Neural progenitor cell (in vitro differentiated cells): Measurements from ENCODE around the gene NUSAP1. TPM values are rescaled to one million over a fixed set of nuclear protein-coding genes. Genes with fewer than 3 reads are reported as not detected.
"Not testable (repeated sequence)": the region's sequence is repeated elsewhere in the genome, so short reads cannot be mapped to it uniquely, and the experiment has no call there.

Experiments used
- DNase-seq: peaks from one replicate; pipeline ENCODE4 v3.0.0-alpha.2; 2016; ENCODE audit warnings: low spot score
- H2AFZ ChIP-seq: fragments of 200-600 bp; sonication (generic); replicated peaks from 2 replicates; pipeline ENCODE4 v1.6.1; 2016; ENCODE audit warnings: antibody characterized with exemption
- H3F3A ChIP-seq: fragments of 200-600 bp; sonication (generic); 2 replicates; pipeline ENCODE4 v1.6.1; 2016; ENCODE audit warnings: antibody characterized with exemption, low read depth
- H3K27ac ChIP-seq: fragments of 200-600 bp; sonication (generic); 2 replicates; pipeline ENCODE4 v1.5.1; 2016; ENCODE audit warnings: mild to moderate bottlenecking
- H3K27me3 ChIP-seq: fragments of 200-600 bp; sonication (generic); 2 replicates; pipeline ENCODE4 v1.6.1; 2016; ENCODE audit warnings: mild to moderate bottlenecking, moderate library complexity
- H3K36me3 ChIP-seq: fragments of 200-600 bp; sonication (generic); 2 replicates; pipeline ENCODE4 v1.5.1; 2016
- H3K4me1 ChIP-seq: fragments of 200-600 bp; sonication (generic); 2 replicates; pipeline ENCODE4 v1.6.1; 2016; ENCODE audit warnings: mixed run types
- H3K4me2 ChIP-seq: fragments of 200-600 bp; sonication (generic); 2 replicates; pipeline ENCODE4 v1.6.1; 2016
- H3K4me3 ChIP-seq: fragments of 200-600 bp; sonication (generic); 2 replicates; pipeline ENCODE4 v1.5.1; 2016
- H3K79me2 ChIP-seq: fragments of 200-600 bp; sonication (generic); 2 replicates; pipeline ENCODE4 v1.6.1; 2016; ENCODE audit warnings: low read depth
- H3K9ac ChIP-seq: fragments of 200-600 bp; sonication (generic); 2 replicates; pipeline ENCODE4 v1.6.1; 2016
- H3K9me3 ChIP-seq: fragments of 200-600 bp; sonication (generic); 2 replicates; pipeline ENCODE4 v1.5.1; 2016; ENCODE audit warnings: low read depth
- H4K20me1 ChIP-seq: fragments of 200-600 bp; sonication (generic); 2 replicates; pipeline ENCODE4 v1.6.1; 2016; ENCODE audit warnings: low read depth
- H3K27ac Mint-ChIP-seq: 3 replicates; pipeline ENCODE4 v1.8.0; 2021; ENCODE audit warnings: mixed read lengths
- H3K27me3 Mint-ChIP-seq: 2 replicates; pipeline ENCODE4 v1.8.0; 2022; ENCODE audit warnings: low read depth, mild to moderate bottlenecking, inconsistent platforms, moderate library complexity, mixed read lengths; ENCODE audit not compliant: insufficient read depth
- H3K36me3 Mint-ChIP-seq: 3 replicates; pipeline ENCODE4 v1.8.0; 2021; ENCODE audit warnings: mixed read lengths
- H3K4me1 Mint-ChIP-seq: 3 replicates; pipeline ENCODE4 v1.8.0; 2021; ENCODE audit warnings: mixed read lengths
- H3K4me3 Mint-ChIP-seq: 3 replicates; pipeline ENCODE4 v1.8.0; 2021; ENCODE audit warnings: mild to moderate bottlenecking, moderate library complexity, mixed read lengths
- H3K9me3 Mint-ChIP-seq: 3 replicates; pipeline ENCODE4 v1.8.0; 2020; ENCODE audit warnings: mixed read lengths
- EZH2 ChIP-seq: fragments of 200-600 bp; sonication (generic); IDR thresholded peaks from 2 replicates; pipeline ENCODE4 v1.6.1; 2017; ENCODE audit warnings: antibody characterized with exemption, mild to moderate bottlenecking, moderate library complexity
- EZH2phosphoT487 ChIP-seq: fragments of 200-600 bp; sonication (generic); IDR thresholded peaks from 2 replicates; pipeline ENCODE4 v1.6.1; 2017; ENCODE audit warnings: antibody characterized with exemption
- total RNA-seq: library from RNA; depleted of rRNA; stranded (reverse); fragments of >200 nt; gene quantifications from 2 replicates; pipeline ENCODE4 v1.2.3, GENCODE V29; 2015; ENCODE audit warnings: low replicate concordance
- TF ChIP-seq, protein P1 (sequence below): fragments of 200-600 bp; sonication (generic); IDR thresholded peaks from 2 replicates; pipeline ENCODE4 v1.5.1; 2017; ENCODE audit warnings: antibody characterized with exemption, mild to moderate bottlenecking

The NUSAP1 gene
- total RNA-seq, 1 donor from 2014 or later = 525 TPM

DNA sequence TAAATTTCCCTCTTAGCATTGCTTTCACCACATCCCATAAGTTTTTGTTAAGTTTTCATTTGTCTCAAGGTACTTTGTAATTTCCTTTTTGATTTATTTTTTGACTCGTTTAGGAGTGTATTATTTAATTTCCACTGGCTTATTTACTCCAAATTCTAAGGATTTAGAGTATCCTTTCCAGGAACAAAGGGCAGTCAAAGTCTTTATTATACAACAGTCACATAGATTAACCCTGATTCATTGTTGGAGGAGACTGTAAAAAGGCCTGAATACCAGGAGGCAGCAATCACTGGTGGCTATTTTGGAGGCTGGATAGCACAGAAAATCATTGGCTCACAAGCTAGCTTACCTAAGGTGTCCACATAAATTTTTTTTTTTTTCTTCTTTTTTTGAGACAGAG lies 40.2 kb upstream of the NUSAP1 start:
- Histone ChIP-seq H3K27ac (peak overlapping the region; percentile 62), H3K4me1 (no peaks in the 10 kb centered on the region), H3K9me3 (no peaks in the 10 kb centered on the region), H3K27me3 (no peaks in the 10 kb centered on the region), H3K4me3 (no peak overlapping the region), H3F3A (peaks cover 17% of the 10 kb centered on the region), H3K79me2 (peaks cover 52% of the 10 kb centered on the region), H3K36me3 (peaks cover 13% of the 10 kb centered on the region), H3K4me2 (no peak overlapping the region), H2AFZ (no peak overlapping the region), H4K20me1 (peaks cover 41% of the 10 kb centered on the region), H3K9ac (no peak overlapping the region)
- Mint-ChIP-seq H3K36me3 (peaks cover 18% of the 10 kb centered on the region), H3K9me3 (no peaks in the 10 kb centered on the region), H3K4me1 (peaks cover under 1% of the 10 kb centered on the region), H3K27me3 (no peaks in the 10 kb centered on the region), H3K4me3 (no peak overlapping the region), H3K27ac (no peak overlapping the region)
- DNase-seq = peak; percentile 5
- TF ChIP-seq EZH2phosphoT487 (no peak), EZH2 (no peak)
- TF ChIP-seq, protein P1, sequence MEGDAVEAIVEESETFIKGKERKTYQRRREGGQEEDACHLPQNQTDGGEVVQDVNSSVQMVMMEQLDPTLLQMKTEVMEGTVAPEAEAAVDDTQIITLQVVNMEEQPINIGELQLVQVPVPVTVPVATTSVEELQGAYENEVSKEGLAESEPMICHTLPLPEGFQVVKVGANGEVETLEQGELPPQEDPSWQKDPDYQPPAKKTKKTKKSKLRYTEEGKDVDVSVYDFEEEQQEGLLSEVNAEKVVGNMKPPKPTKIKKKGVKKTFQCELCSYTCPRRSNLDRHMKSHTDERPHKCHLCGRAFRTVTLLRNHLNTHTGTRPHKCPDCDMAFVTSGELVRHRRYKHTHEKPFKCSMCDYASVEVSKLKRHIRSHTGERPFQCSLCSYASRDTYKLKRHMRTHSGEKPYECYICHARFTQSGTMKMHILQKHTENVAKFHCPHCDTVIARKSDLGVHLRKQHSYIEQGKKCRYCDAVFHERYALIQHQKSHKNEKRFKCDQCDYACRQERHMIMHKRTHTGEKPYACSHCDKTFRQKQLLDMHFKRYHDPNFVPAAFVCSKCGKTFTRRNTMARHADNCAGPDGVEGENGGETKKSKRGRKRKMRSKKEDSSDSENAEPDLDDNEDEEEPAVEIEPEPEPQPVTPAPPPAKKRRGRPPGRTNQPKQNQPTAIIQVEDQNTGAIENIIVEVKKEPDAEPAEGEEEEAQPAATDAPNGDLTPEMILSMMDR = no peak

- H3K27ac Mint-ChIP-seq, H3K27ac ChIP-seq: not testable (repeated sequence)
Measured at GRCh38 chr15:41301139-41301538, 31.5 kb upstream of the NUSAP1 start.

GRCh38 chr15:41301587-41301986 lies 31.1 kb upstream of the NUSAP1 start:
- Histone ChIP-seq H2AFZ (no peak overlapping the region), H3F3A (peaks cover 7% of the 10 kb centered on the region), H4K20me1 (peaks cover 9% of the 10 kb centered on the region), H3K36me3 (peaks cover 20% of the 10 kb centered on the region), H3K4me1 (peaks cover 5% of the 10 kb centered on the region), H3K4me2 (no peak overlapping the region), H3K9me3 (no peaks in the 10 kb centered on the region), H3K9ac (no peak overlapping the region), H3K4me3 (no peak overlapping the region), H3K79me2 (peaks cover 5% of the 10 kb centered on the region), H3K27ac (no peak overlapping the region), H3K27me3 (no peaks in the 10 kb centered on the region)
- Mint-ChIP-seq H3K4me1 (no peaks in the 10 kb centered on the region), H3K4me3 (no peak overlapping the region), H3K27me3 (peaks cover 2% of the 10 kb centered on the region), H3K36me3 (peaks cover 17% of the 10 kb centered on the region), H3K9me3 (no peaks in the 10 kb centered on the region), H3K27ac (no peak overlapping the region)
- TF ChIP-seq, protein P1 = no peak
- no peak for TF ChIP-seq EZH2phosphoT487
- TF ChIP-seq EZH2 = no peak
- no peak for DNase-seq

More at GRCh38 chr15:41301139-41301538, 31.5 kb upstream of the NUSAP1 start:
- not testable (repeated sequence) for H4K20me1 ChIP-seq, H3K9me3 ChIP-seq, DNase-seq, H3K9ac ChIP-seq, H3K79me2 ChIP-seq, H3K4me3 ChIP-seq, H3K4me2 ChIP-seq, H3K4me1 Mint-ChIP-seq, H3K27me3 Mint-ChIP-seq, H2AFZ ChIP-seq, H3K4me1 ChIP-seq, H3K27me3 ChIP-seq, H3K4me3 Mint-ChIP-seq, H3F3A ChIP-seq, H3K9me3 Mint-ChIP-seq
- peaks cover 22% of the 10 kb centered on the region for H3K36me3 ChIP-seq
- peaks cover 17% of the 10 kb centered on the region for H3K36me3 Mint-ChIP-seq

- Mint-ChIP-seq H3K27ac (no peak overlapping the region), H3K9me3 (no peaks in the 10 kb centered on the region), H3K27me3 (peaks cover 2% of the 10 kb centered on the region), H3K36me3 (peaks cover 14% of the 10 kb centered on the region), H3K4me1 (no peaks in the 10 kb centered on the region), H3K4me3 (no peak overlapping the region)
- H3K36me3 ChIP-seq = peaks cover 4% of the 10 kb centered on the region
- H3K4me3 ChIP-seq = no peak overlapping the region
- no peak for DNase-seq
- no peak overlapping the region for H2AFZ ChIP-seq
- H3F3A ChIP-seq = peaks cover 13% of the 10 kb centered on the region
- H3K27me3 ChIP-seq = no peaks in the 10 kb centered on the region
- no peaks in the 10 kb centered on the region for H3K79me2 ChIP-seq
- no peak overlapping the region for H3K27ac ChIP-seq
- peaks cover 9% of the 10 kb centered on the region for H4K20me1 ChIP-seq
- H3K9me3 ChIP-seq = no peaks in the 10 kb centered on the region
- H3K4me2 ChIP-seq = no peak overlapping the region
- no peak overlapping the region for H3K9ac ChIP-seq
- H3K4me1 ChIP-seq = peaks cover 5% of the 10 kb centered on the region
- TF ChIP-seq, protein P1 = no peak
- no peak for TF ChIP-seq EZH2
- TF ChIP-seq EZH2phosphoT487 = no peak
Measured at GRCh38 chr15:41304149-41304770, 28.4 kb upstream of the NUSAP1 start.
